ENCODE measurements around the gene NUFIP1. TPM values are rescaled to one million over a fixed set of nuclear protein-coding genes. Genes with fewer than 3 reads are reported as not detected.
"Not testable (repeated sequence)": the region's sequence is repeated elsewhere in the genome, so short reads cannot be mapped to it uniquely, and the experiment has no call there.

NUFIP1 gene
- total RNA-seq, 2 experiments from 2014 or later: 4.0 to 4.3 TPM

GRCh38 chr13:44955406-44955805 is 33.9 kb downstream of the NUFIP1 start:
- ChIA-PET CTCF (interaction anchor here (0.7 to 0.9 kb wide), 2 partner anchors 18 to 23 kb away, joined by 3 read pairs; no protein-coding TSS in a partner anchor), POLR2A (interaction anchor here (0.7 kb wide), 1 partner anchor 37 kb away, joined by 3 read pairs; no protein-coding TSS in a partner anchor)
- Mint-ChIP-seq H3K36me3 (ENCODE audit: low read depth) (no peaks in the 10 kb centered on the region), H3K27ac (no peak overlapping the region), H3K9me3 (no peaks in the 10 kb centered on the region), H3K4me1 (no peaks in the 10 kb centered on the region), H3K27me3 (no peaks in the 10 kb centered on the region), H3K4me3 (no peak overlapping the region)
- DNase-seq: no peak

- Mint-ChIP-seq H3K4me3 (no peak overlapping the region), H3K27me3 (no peaks in the 10 kb centered on the region), H3K9me3 (no peaks in the 10 kb centered on the region), H3K27ac (no peak overlapping the region), H3K4me1 (no peaks in the 10 kb centered on the region), H3K36me3 (ENCODE audit: low read depth) (no peaks in the 10 kb centered on the region)
- POLR2A ChIA-PET: no interaction called here
- no peak for DNase-seq
- CTCF ChIA-PET: interaction anchor here (0.5 to 1.1 kb wide), 2 partner anchors 15 to 234 kb away, joined by 4 read pairs; no protein-coding TSS in a partner anchor
These were observed 35.0 kb downstream of the NUFIP1 start for GRCh38 chr13:44954224-44954623.

GRCh38 chr13:44952671-44953070 is 36.6 kb downstream of the NUFIP1 start:
- CTCF ChIA-PET: no interaction called here
- Mint-ChIP-seq H3K27me3 (no peaks in the 10 kb centered on the region), H3K4me1 (no peaks in the 10 kb centered on the region), H3K36me3 (ENCODE audit: low read depth) (peaks cover 2% of the 10 kb centered on the region), H3K9me3 (no peaks in the 10 kb centered on the region), H3K27ac (no peak overlapping the region), H3K4me3 (no peak overlapping the region)
- no peak for DNase-seq
- POLR2A ChIA-PET: no interaction called here

- Mint-ChIP-seq H3K9me3 (no peaks in the 10 kb centered on the region), H3K27ac (no peak overlapping the region), H3K4me3 (no peak overlapping the region), H3K4me1 (no peaks in the 10 kb centered on the region), H3K27me3 (no peaks in the 10 kb centered on the region), H3K36me3 (ENCODE audit: low read depth) (peaks cover 2% of the 10 kb centered on the region)
- ChIA-PET CTCF (no interaction called here), POLR2A (no interaction called here)
- DNase-seq: no peak
These were observed 38.1 kb downstream of the NUFIP1 start for GRCh38 chr13:44951184-44951583.

- H3K9me3 Mint-ChIP-seq; H3K27ac Mint-ChIP-seq; H3K4me1 Mint-ChIP-seq; H3K4me3 Mint-ChIP-seq; DNase-seq; H3K27me3 Mint-ChIP-seq; H3K36me3 Mint-ChIP-seq (ENCODE audit: low read depth); POLR2A ChIA-PET: not testable (repeated sequence)
- CTCF ChIA-PET: interaction anchor here (0.7 kb wide), 1 partner anchor 571 kb away, joined by 3 read pairs; no protein-coding TSS in a partner anchor
These were observed 45.9 kb downstream of the NUFIP1 start for GRCh38 chr13:44943411-44943810.

GRCh38 chr13:44938854-44939253 is 50.4 kb downstream of the NUFIP1 start:
- H3K27ac Mint-ChIP-seq: no peak overlapping the region
- no peaks in the 10 kb centered on the region for H3K27me3 Mint-ChIP-seq
- no peak overlapping the region for H3K4me3 Mint-ChIP-seq
- peaks cover 2% of the 10 kb centered on the region for H3K36me3 Mint-ChIP-seq (ENCODE audit: low read depth)
- ChIA-PET POLR2A (no interaction called here), CTCF (no interaction called here)
- H3K9me3 Mint-ChIP-seq: no peaks in the 10 kb centered on the region
- DNase-seq: no peak
- H3K4me1 Mint-ChIP-seq: peaks cover 10% of the 10 kb centered on the region

GRCh38 chr13:44936246-44936645 is 53.0 kb downstream of the NUFIP1 start:
- ChIA-PET CTCF (no interaction called here), POLR2A (no interaction called here)
- no peak overlapping the region for H3K27ac Mint-ChIP-seq
- H3K4me3 Mint-ChIP-seq: no peak overlapping the region
- H3K4me1 Mint-ChIP-seq: peaks cover 10% of the 10 kb centered on the region
- H3K9me3 Mint-ChIP-seq: no peaks in the 10 kb centered on the region
- peaks cover 8% of the 10 kb centered on the region for H3K27me3 Mint-ChIP-seq
- no peaks in the 10 kb centered on the region for H3K36me3 Mint-ChIP-seq (ENCODE audit: low read depth)
- no peak for DNase-seq

GRCh38 chr13:44934724-44935123 is 54.5 kb downstream of the NUFIP1 start:
- no peaks in the 10 kb centered on the region for H3K36me3 Mint-ChIP-seq (ENCODE audit: low read depth)
- peaks cover 10% of the 10 kb centered on the region for H3K4me1 Mint-ChIP-seq
- ChIA-PET POLR2A (interaction anchor here (1.2 kb wide), 1 partner anchor 16 kb away, joined by 4 read pairs; no protein-coding TSS in a partner anchor), CTCF (no interaction called here)
- no peak for DNase-seq
- no peaks in the 10 kb centered on the region for H3K9me3 Mint-ChIP-seq
- H3K4me3 Mint-ChIP-seq: no peak overlapping the region
- no peak overlapping the region for H3K27ac Mint-ChIP-seq
- H3K27me3 Mint-ChIP-seq: peaks cover 9% of the 10 kb centered on the region

- CTCF ChIA-PET: interaction anchor here (1.3 to 1.5 kb wide), 3 partner anchors 11 to 449 kb away, joined by 4 read pairs; no protein-coding TSS in a partner anchor
- Mint-ChIP-seq H3K4me3 (no peak overlapping the region), H3K4me1 (peaks cover 10% of the 10 kb centered on the region), H3K36me3 (ENCODE audit: low read depth) (no peaks in the 10 kb centered on the region), H3K9me3 (no peaks in the 10 kb centered on the region), H3K27ac (no peak overlapping the region), H3K27me3 (peaks cover 9% of the 10 kb centered on the region)
- no peak for DNase-seq
- POLR2A ChIA-PET: no interaction called here
These were observed 56.4 kb downstream of the NUFIP1 start for GRCh38 chr13:44932850-44933251.

GRCh38 chr13:44932171-44932849 is 57.0 kb downstream of the NUFIP1 start:
- Mint-ChIP-seq H3K4me1 (peaks cover 10% of the 10 kb centered on the region), H3K27me3 (peaks cover 11% of the 10 kb centered on the region), H3K27ac (no peak overlapping the region), H3K9me3 (no peaks in the 10 kb centered on the region), H3K36me3 (ENCODE audit: low read depth) (no peaks in the 10 kb centered on the region), H3K4me3 (no peak overlapping the region)
- POLR2A ChIA-PET: no interaction called here
- no peak for DNase-seq
- CTCF ChIA-PET: interaction anchor here (1.3 to 1.5 kb wide), 2 partner anchors 11 to 449 kb away, joined by 4 read pairs; no protein-coding TSS in a partner anchor

- peaks cover 17% of the 10 kb centered on the region for H3K27me3 Mint-ChIP-seq
- H3K4me3 Mint-ChIP-seq: no peak overlapping the region
- CTCF ChIA-PET: no interaction called here
- no peaks in the 10 kb centered on the region for H3K36me3 Mint-ChIP-seq (ENCODE audit: low read depth)
- H3K9me3 Mint-ChIP-seq: no peaks in the 10 kb centered on the region
- no peak overlapping the region for H3K27ac Mint-ChIP-seq
- DNase-seq: no peak
- POLR2A ChIA-PET: no interaction called here
- H3K4me1 Mint-ChIP-seq: peaks cover 10% of the 10 kb centered on the region
These were observed 58.2 kb downstream of the NUFIP1 start for GRCh38 chr13:44930963-44931623.

GRCh38 chr13:44930280-44930679 is 59.0 kb downstream of the NUFIP1 start:
- POLR2A ChIA-PET: no interaction called here

GRCh38 chr13:44929692-44930091 is 59.6 kb downstream of the NUFIP1 start:
- peaks cover 29% of the 10 kb centered on the region for H3K27me3 Mint-ChIP-seq
- H3K36me3 Mint-ChIP-seq (ENCODE audit: low read depth): no peaks in the 10 kb centered on the region
- no peak overlapping the region for H3K27ac Mint-ChIP-seq
- no peak for DNase-seq
- peaks cover 3% of the 10 kb centered on the region for H3K4me1 Mint-ChIP-seq
- CTCF ChIA-PET: interaction anchor here (1.0 kb wide), 1 partner anchor 11 kb away, joined by 3 read pairs; no protein-coding TSS in a partner anchor
- no peaks in the 10 kb centered on the region for H3K9me3 Mint-ChIP-seq
- POLR2A ChIA-PET: no interaction called here
- H3K4me3 Mint-ChIP-seq: no peak overlapping the region

More at GRCh38 chr13:44930280-44930679, 59.0 kb downstream of the NUFIP1 start:
- Mint-ChIP-seq H3K4me1 (peaks cover 9% of the 10 kb centered on the region), H3K27me3 (peaks cover 23% of the 10 kb centered on the region), H3K36me3 (ENCODE audit: low read depth) (no peaks in the 10 kb centered on the region), H3K9me3 (no peaks in the 10 kb centered on the region), H3K27ac (no peak overlapping the region), H3K4me3 (no peak overlapping the region)
- CTCF ChIA-PET: no interaction called here
- DNase-seq: no peak

Measured in activated CD4-positive, alpha-beta memory T cell treated with anti-CD3 and anti-CD28 coated beads, Interleukin-2, amount 10 ng/mL, durations not matched to agents 7 days and 5 days (primary cell).